Transverse colon (tissue), 4 donors: ENCODE results near the gene PTPA. TPM values are rescaled to one million over a fixed set of nuclear protein-coding genes. Genes with fewer than 3 reads are reported as not detected.

Experiments
- DNase-seq: peaks from one replicate; pipeline ENCODE4 v3.0.0-alpha.2; 2019
- H3K27ac ChIP-seq, 4 donors: fragments of 200-600 bp; sonication (generic); 2 replicates each; pipeline ENCODE4 v1.5.1; 2016 to 2018; ENCODE audit warnings: inconsistent platforms in 4 of 4
- H3K27me3 ChIP-seq: fragments of 200-600 bp; sonication (generic); 2 replicates; pipeline ENCODE4 v1.5.1; 2017; ENCODE audit warnings: inconsistent platforms
- H3K36me3 ChIP-seq, 4 donors: fragments of 200-600 bp; sonication (generic); 2 replicates each; pipeline ENCODE4 v1.5.1; 2017 to 2019; ENCODE audit warnings: inconsistent platforms in 4 of 4
- H3K4me1 ChIP-seq, 4 donors: fragments of 200-600 bp; sonication (generic); 2 replicates each; pipeline ENCODE4 v1.5.1; 2017 to 2020; ENCODE audit warnings: inconsistent platforms in 4 of 4
- H3K4me3 ChIP-seq, 4 donors: fragments of 200-600 bp; sonication (generic); 1 replicate in 1 of 4; 2 replicates in 3 of 4; pipeline versions ENCODE4 v1.5.1 to v1.6.1; 2017 to 2019; ENCODE audit warnings: inconsistent platforms in 4 of 4
- H3K9me3 ChIP-seq, 2 donors: fragments of 200-600 bp; sonication (generic); 2 replicates each; pipeline ENCODE4 v1.5.1; 2017 to 2019; ENCODE audit warnings: inconsistent platforms in 2 of 2
- EP300 ChIP-seq: sonication (generic); formaldehyde crosslinking; IDR thresholded peaks from one replicate; pipeline ENCODE4 v1.6.1; 2017; ENCODE audit warnings: antibody characterized with exemption, low read depth
- POLR2A ChIP-seq: fragments of 450-650 bp; IDR thresholded peaks from one replicate; pipeline ENCODE4 v1.6.1; 2016; ENCODE audit warnings: antibody characterized with exemption, mild to moderate bottlenecking, moderate library complexity
- POLR2AphosphoS5 ChIP-seq, 3 donors: sonication (generic); formaldehyde crosslinking; IDR thresholded peaks; one replicate each; pipeline ENCODE4 v1.6.1; 2016; ENCODE audit warnings: antibody characterized with exemption in 3 of 3
- WGBS, 2 donors: methylation state at CpG; one replicate each; pipeline ENCODE4 v1.1.5; 2018; ENCODE audit warnings: low coverage in 1 of 2; 5-methylcytosine and 5-hydroxymethylcytosine counted together
- in situ Hi-C, 4 donors: fragments of 200-750 bp; cut with MboI; loops; one replicate each; pipeline versions ENCODE4 v1.15.0 to v1.15.1; 2017; ENCODE audit warnings: low sequenced_read_pairs in 3 of 4, low pct_ligation_motif_present in 1 of 4, low pct_unique_long_range_greater_than_20kb in 1 of 4
- intact Hi-C: fragments of 100-400 bp; cut with DNase I; formaldehyde crosslinking; loops from one replicate; pipeline ENCODE4 v1.15.1; 2023; ENCODE audit warnings: low total_unique reads
- total RNA-seq, 4 donors: library from RNA; depleted of rRNA; stranded (reverse); fragments of >200 nt; gene quantifications; one replicate each; pipeline ENCODE4 v1.1.0, GENCODE V29; 2016
- TF ChIP-seq, protein P1 (sequence below), 5 experiments: fragments of 200-600 bp in 3 of 5; fragments of 450-650 bp in 2 of 5; sonication (generic) in 3 of 5; IDR thresholded peaks; 1 replicate in 2 of 5; 2 replicates in 3 of 5; pipeline ENCODE4 v1.5.1; 2016 to 2017; ENCODE audit warnings: antibody characterized with exemption in 5 of 5, inconsistent platforms in 3 of 5, mild to moderate bottlenecking in 2 of 5, moderate library complexity in 1 of 5

PTPA gene
- total RNA-seq, 4 donors from 2014 or later = 37.4 to 241 (median 66.5) TPM

- WGBS, 2 donors = 0 to 4% methylated on average over 2 to 13 of the region's 13 CpGs
- peaks cover 37 to 65% (median 56%) of the 10 kb centered on the region in 4 donors for H3K4me1 ChIP-seq
- intact Hi-C loops = loop anchor here (1.0 to 10.0 kb wide), 2 partner anchors 471 to 645 kb away; no protein-coding TSS in a partner anchor
- peak overlapping the region; percentile 99 to 100 (median 100) for H3K27ac ChIP-seq
- H3K4me3 ChIP-seq = peak overlapping the region; percentile 11 to 46 (median 25)
- H3K9me3 ChIP-seq = no peaks in the 10 kb centered on the region
- H3K27me3 ChIP-seq = no peaks in the 10 kb centered on the region
- in situ Hi-C loops = loop anchor here (5.0 to 25.0 kb wide), 5 partner anchors 473 to 648 kb away; no protein-coding TSS in a partner anchor
- DNase-seq = peak; percentile 85
- TF ChIP-seq, protein P1, sequence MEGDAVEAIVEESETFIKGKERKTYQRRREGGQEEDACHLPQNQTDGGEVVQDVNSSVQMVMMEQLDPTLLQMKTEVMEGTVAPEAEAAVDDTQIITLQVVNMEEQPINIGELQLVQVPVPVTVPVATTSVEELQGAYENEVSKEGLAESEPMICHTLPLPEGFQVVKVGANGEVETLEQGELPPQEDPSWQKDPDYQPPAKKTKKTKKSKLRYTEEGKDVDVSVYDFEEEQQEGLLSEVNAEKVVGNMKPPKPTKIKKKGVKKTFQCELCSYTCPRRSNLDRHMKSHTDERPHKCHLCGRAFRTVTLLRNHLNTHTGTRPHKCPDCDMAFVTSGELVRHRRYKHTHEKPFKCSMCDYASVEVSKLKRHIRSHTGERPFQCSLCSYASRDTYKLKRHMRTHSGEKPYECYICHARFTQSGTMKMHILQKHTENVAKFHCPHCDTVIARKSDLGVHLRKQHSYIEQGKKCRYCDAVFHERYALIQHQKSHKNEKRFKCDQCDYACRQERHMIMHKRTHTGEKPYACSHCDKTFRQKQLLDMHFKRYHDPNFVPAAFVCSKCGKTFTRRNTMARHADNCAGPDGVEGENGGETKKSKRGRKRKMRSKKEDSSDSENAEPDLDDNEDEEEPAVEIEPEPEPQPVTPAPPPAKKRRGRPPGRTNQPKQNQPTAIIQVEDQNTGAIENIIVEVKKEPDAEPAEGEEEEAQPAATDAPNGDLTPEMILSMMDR (IDR thresholded peaks at IDR 0.05) = peak; percentile 89 to 99 (median 95)
- no peak for TF ChIP-seq POLR2A
- TF ChIP-seq POLR2AphosphoS5 (IDR thresholded peaks at IDR 0.05) = peak in 1 of 3 donors; percentile 35
- TF ChIP-seq EP300 = no peak
- H3K36me3 ChIP-seq = no peaks in the 10 kb centered on the region
Observed at GRCh38 chr9:129139233-129139992, 28.2 kb downstream of the PTPA start.

- intact Hi-C loops = loop anchor here (1.0 to 10.0 kb wide), 4 partner anchors 37 to 645 kb away; partner anchors contain the start of gene IER5L
- Histone ChIP-seq H3K27ac (peak overlapping the region; percentile 99 to 100 (median 100)), H3K36me3 (no peaks in the 10 kb centered on the region), H3K27me3 (no peaks in the 10 kb centered on the region), H3K4me1 (peaks cover 39 to 69% (median 58%) of the 10 kb centered on the region in 4 donors), H3K9me3 (no peaks in the 10 kb centered on the region), H3K4me3 (peak overlapping the region; percentile 11 to 46 (median 28))
- peak; percentile 87 for DNase-seq
- TF ChIP-seq POLR2A = peak; percentile 72
- peak; percentile 83 to 87 (median 86) for TF ChIP-seq POLR2AphosphoS5 (IDR thresholded peaks at IDR 0.05)
- TF ChIP-seq, protein P1 (IDR thresholded peaks at IDR 0.05) = no peak
- TF ChIP-seq EP300 = peak; percentile 77
- in situ Hi-C loops = loop anchor here (5.0 to 25.0 kb wide), 5 partner anchors 472 to 647 kb away; no protein-coding TSS in a partner anchor
- WGBS, 2 donors = 0 to 1% methylated on average over 3 to 11 of the region's 11 CpGs
Observed at GRCh38 chr9:129139993-129140396, 28.8 kb downstream of the PTPA start.

DNA sequence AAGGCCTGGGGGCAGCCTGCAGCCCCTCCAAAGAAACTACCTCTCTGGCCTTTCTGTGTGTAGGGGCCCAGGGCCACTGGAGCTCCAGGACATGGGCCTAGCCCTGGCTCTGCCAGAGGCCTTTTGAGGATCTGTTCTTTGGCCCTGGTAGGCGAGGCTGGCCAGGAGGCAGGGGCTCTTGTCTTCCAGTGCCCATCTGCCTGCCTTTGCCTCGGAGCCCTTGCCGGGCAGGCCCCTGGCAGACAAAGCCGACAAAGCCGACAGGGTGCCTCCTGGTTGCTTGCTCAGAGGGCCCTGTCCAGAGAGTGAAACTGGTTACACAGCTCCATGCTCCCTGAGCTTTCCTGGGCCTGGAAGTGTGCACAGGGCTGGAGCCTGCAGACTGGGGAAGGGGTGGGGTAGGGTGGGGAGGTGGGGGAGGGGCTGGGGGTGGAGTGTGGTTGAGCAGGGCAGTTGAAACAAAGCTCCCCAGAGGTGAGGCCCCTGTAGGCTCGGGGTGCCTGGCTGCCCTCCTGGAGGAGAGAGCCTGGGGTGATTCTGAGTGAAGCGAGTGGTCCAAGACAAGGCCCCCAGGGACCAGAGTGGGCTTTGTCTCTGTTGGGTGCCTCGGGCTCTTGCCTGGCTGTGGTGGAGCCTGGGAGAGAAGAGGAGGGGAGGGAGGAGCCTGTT, 29.3 kb downstream of the PTPA start:
- TF ChIP-seq EP300 (no peak), POLR2A (peak; percentile 5)
- intact Hi-C loops = loop anchor here (5.0 kb wide), 2 partner anchors 37 to 352 kb away; partner anchors contain the start of gene IER5L
- in situ Hi-C loops = loop anchor here in 2 of 4 donors (25.0 kb wide), 1 partner anchor 647 kb away; no protein-coding TSS in a partner anchor

GRCh38 chr9:129141066-129142041, 30.1 kb downstream of the PTPA start:
- in situ Hi-C loops (loop anchor here in 2 of 4 donors (25.0 kb wide), 1 partner anchor 646 kb away; no protein-coding TSS in a partner anchor), intact Hi-C loops (loop anchor here (5.0 kb wide), 2 partner anchors 36 to 351 kb away; partner anchors contain the start of gene IER5L)
- H3K27ac ChIP-seq = peak overlapping the region; percentile 99 to 100 (median 100)
- no peaks in the 10 kb centered on the region for H3K36me3 ChIP-seq
- WGBS, 2 donors = 0 to 33% methylated on average over 1 to 12 of the region's 13 CpGs
- no peaks in the 10 kb centered on the region for H3K27me3 ChIP-seq
- peaks cover 52 to 83% (median 71%) of the 10 kb centered on the region in 4 donors for H3K4me1 ChIP-seq
- DNase-seq = peak; percentile 69
- TF ChIP-seq EP300 = no peak
- TF ChIP-seq POLR2AphosphoS5 (IDR thresholded peaks at IDR 0.05) = peak in 1 of 3 donors; percentile 40
- TF ChIP-seq, protein P1 (IDR thresholded peaks at IDR 0.05) = no peak
- TF ChIP-seq POLR2A = no peak
- peak overlapping the region in 2 of 4 donors; percentile 35 to 46 for H3K4me3 ChIP-seq
- H3K9me3 ChIP-seq = no peaks in the 10 kb centered on the region

More for the DNA sequence above, 29.3 kb downstream of the PTPA start:
- no peaks in the 10 kb centered on the region for H3K36me3 ChIP-seq
- H3K27ac ChIP-seq = peak overlapping the region; percentile 99 to 100 (median 100)
- DNase-seq = peak; percentile 55
- H3K4me3 ChIP-seq = peak overlapping the region; percentile 11 to 46 (median 28)
- no peaks in the 10 kb centered on the region for H3K9me3 ChIP-seq
- WGBS, 2 donors = 0 to 13% methylated on average over 1 to 6 of the region's 8 CpGs
- peaks cover 44 to 75% (median 63%) of the 10 kb centered on the region in 4 donors for H3K4me1 ChIP-seq
- H3K27me3 ChIP-seq = no peaks in the 10 kb centered on the region
